Measurements from ENCODE around the gene PDE6G. TPM values are rescaled to one million over a fixed set of nuclear protein-coding genes. Genes with fewer than 3 reads are reported as not detected.

PDE6G gene
- total and polyA plus RNA-seq, 2 experiments from 2014 or later: 5.5 to 9.0 TPM

- no peak for TF ChIP-seq EZH2 (IDR thresholded peaks at IDR 0.05; ENCODE audit: low read depth, unreplicated experiment)
- no peak for TF ChIP-seq ETS1 (IDR thresholded peaks at IDR 0.05)
- no peak for TF ChIP-seq ZNF331 (CRISPR knock-in tag; IDR thresholded peaks at IDR 0.05; ENCODE audit: low read depth)
These were observed 5.7 kb upstream of the PDE6G start (continued) for GRCh38 chr17:81662002-81662401.

DNA sequence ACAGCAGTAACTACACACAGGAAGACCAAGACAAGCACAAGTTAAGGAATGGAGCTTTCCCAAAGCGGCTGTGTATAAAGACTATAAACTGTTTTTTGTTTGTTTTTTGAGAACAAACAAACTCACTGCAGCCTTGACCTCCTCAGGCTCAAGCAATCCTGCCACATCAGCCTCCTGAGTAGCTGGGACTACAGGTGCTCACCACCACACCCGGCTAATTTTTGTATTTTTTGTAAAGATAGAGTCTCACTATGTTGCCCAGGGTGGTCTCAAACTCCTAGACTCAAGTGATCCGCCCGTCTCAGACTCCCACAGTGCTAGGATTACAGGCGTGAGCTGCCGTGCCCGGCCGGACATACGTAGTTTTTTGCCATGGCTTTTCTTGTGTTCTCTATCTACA, 4.1 kb upstream of the PDE6G start:
- H3F3A ChIP-seq (replicated peaks; ENCODE audit: low read depth): peaks cover 7% of the 10 kb centered on the region; the same call in 1 of the 2 replicates
- DNase-seq (ENCODE audit: low spot score) (no peak), ATAC-seq (no peak)
- H3K27me3 ChIP-seq (ENCODE audit: insufficient read depth): no peaks in the 10 kb centered on the region
- H2AFZ ChIP-seq: no peak overlapping the region
- H3K27ac ChIP-seq (ENCODE audit: low read depth): no peak overlapping the region
- no peak overlapping the region for H3K4me3 Mint-ChIP-seq
- H3K4me2 ChIP-seq: no peak overlapping the region
- peaks cover 7% of the 10 kb centered on the region for H3K4me1 ChIP-seq (ENCODE audit: insufficient read depth)
- H3K27me3 Mint-ChIP-seq (ENCODE audit: insufficient read depth, low read depth, poor library complexity): peaks cover 5% of the 10 kb centered on the region
- H3K79me2 ChIP-seq (replicated peaks; ENCODE audit: insufficient read depth): 0 out of 2 replicates have a peak, but pooled peaks cover 3% of the 10 kb centered on the region
- no peak for TF ChIP-seq ZNF462 (CRISPR knock-in tag; IDR thresholded peaks at IDR 0.05)
- no peak for TF ChIP-seq ZNF114 (CRISPR knock-in tag; IDR thresholded peaks at IDR 0.05)
- no peak for TF ChIP-seq ZNF331 (CRISPR knock-in tag; IDR thresholded peaks at IDR 0.05; ENCODE audit: low read depth)
- no peak for TF ChIP-seq NANOG (IDR thresholded peaks at IDR 0.05; ENCODE audit: borderline replicate concordance)
- TF ChIP-seq, protein P1, sequence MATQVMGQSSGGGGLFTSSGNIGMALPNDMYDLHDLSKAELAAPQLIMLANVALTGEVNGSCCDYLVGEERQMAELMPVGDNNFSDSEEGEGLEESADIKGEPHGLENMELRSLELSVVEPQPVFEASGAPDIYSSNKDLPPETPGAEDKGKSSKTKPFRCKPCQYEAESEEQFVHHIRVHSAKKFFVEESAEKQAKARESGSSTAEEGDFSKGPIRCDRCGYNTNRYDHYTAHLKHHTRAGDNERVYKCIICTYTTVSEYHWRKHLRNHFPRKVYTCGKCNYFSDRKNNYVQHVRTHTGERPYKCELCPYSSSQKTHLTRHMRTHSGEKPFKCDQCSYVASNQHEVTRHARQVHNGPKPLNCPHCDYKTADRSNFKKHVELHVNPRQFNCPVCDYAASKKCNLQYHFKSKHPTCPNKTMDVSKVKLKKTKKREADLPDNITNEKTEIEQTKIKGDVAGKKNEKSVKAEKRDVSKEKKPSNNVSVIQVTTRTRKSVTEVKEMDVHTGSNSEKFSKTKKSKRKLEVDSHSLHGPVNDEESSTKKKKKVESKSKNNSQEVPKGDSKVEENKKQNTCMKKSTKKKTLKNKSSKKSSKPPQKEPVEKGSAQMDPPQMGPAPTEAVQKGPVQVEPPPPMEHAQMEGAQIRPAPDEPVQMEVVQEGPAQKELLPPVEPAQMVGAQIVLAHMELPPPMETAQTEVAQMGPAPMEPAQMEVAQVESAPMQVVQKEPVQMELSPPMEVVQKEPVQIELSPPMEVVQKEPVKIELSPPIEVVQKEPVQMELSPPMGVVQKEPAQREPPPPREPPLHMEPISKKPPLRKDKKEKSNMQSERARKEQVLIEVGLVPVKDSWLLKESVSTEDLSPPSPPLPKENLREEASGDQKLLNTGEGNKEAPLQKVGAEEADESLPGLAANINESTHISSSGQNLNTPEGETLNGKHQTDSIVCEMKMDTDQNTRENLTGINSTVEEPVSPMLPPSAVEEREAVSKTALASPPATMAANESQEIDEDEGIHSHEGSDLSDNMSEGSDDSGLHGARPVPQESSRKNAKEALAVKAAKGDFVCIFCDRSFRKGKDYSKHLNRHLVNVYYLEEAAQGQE (IDR thresholded peaks at IDR 0.05; ENCODE audit: unreplicated experiment): no peak
- no peak for TF ChIP-seq STAT1 (IDR thresholded peaks at IDR 0.05; ENCODE audit: unreplicated experiment)
- TF ChIP-seq CREB1 (CRISPR knock-in tag; IDR thresholded peaks at IDR 0.05; ENCODE audit: low read depth): no peak
- no peak for TF ChIP-seq ETS1 (IDR thresholded peaks at IDR 0.05)
- H4K20me1 ChIP-seq (replicated peaks; ENCODE audit: insufficient read depth): no peaks in the 10 kb centered on the region
- no peak overlapping the region for H3K27ac Mint-ChIP-seq
- peaks cover 5% of the 10 kb centered on the region; the same call in 1 of the 3 replicates for H3K4me1 Mint-ChIP-seq
- no peaks in the 10 kb centered on the region for H3K36me3 ChIP-seq (ENCODE audit: insufficient read depth)
- H3K9me3 Mint-ChIP-seq: no peaks in the 10 kb centered on the region
- H3K9me2 ChIP-seq (ENCODE audit: insufficient read depth): no peaks in the 10 kb centered on the region
- H3K36me3 Mint-ChIP-seq (ENCODE audit: low read depth): peaks cover 11% of the 10 kb centered on the region
- no peak overlapping the region for H3K4me3 ChIP-seq

All from GM23338 (cell line).